T-helper 17 cell (primary cell): Measurements from ENCODE around the gene ERGIC1. TPM values are rescaled to one million over a fixed set of nuclear protein-coding genes. Genes with fewer than 3 reads are reported as not detected.
A peak's percentile ranks its signal among the peaks of the same experiment; 100 is the strongest.

Experiments
- ATAC-seq: fragments of 150-1000 bp; cut with Tn5 transposase; 2 replicates; pipeline ENCODE4 v1.10.0; 2021; ENCODE audit warnings: mild to moderate bottlenecking, moderate library complexity
- DNase-seq, 3 donors: peaks; one replicate each; pipeline versions ENCODE4 v3.0.0 to v3.0.0-alpha.2; 2020 to 2021
- H3K9me3 ChIP-seq: one replicate; pipeline ENCODE4 v1.7.0; 2013; ENCODE audit warnings: low read length, mild to moderate bottlenecking; ENCODE audit not compliant: control insufficient read depth, poor library complexity, severe bottlenecking
- H3K27ac Mint-ChIP-seq: one replicate; pipeline ENCODE4 v1.8.0; 2022; ENCODE audit warnings: mild to moderate bottlenecking, moderate library complexity, mixed read lengths
- H3K27me3 Mint-ChIP-seq: one replicate; pipeline ENCODE4 v1.8.0; 2022; ENCODE audit warnings: mixed read lengths
- H3K36me3 Mint-ChIP-seq: one replicate; pipeline ENCODE4 v1.8.0; 2022; ENCODE audit warnings: low read depth, mixed read lengths
- H3K4me1 Mint-ChIP-seq: one replicate; pipeline ENCODE4 v1.8.0; 2022; ENCODE audit warnings: mild to moderate bottlenecking, mixed read lengths
- H3K4me3 Mint-ChIP-seq: one replicate; pipeline ENCODE4 v1.8.0; 2022; ENCODE audit warnings: mild to moderate bottlenecking, moderate library complexity, mixed read lengths
- total RNA-seq, 4 donors: library from RNA in 2 of 4; stranded (reverse) in 2 of 4; gene quantifications; one replicate each; pipeline ENCODE4 v1.2.3 and lab custom pipeline; 2022 to 2026

Gene ERGIC1
- total RNA-seq, 2 donors from 2014 or later = 50.1 to 53.1 TPM

DNA sequence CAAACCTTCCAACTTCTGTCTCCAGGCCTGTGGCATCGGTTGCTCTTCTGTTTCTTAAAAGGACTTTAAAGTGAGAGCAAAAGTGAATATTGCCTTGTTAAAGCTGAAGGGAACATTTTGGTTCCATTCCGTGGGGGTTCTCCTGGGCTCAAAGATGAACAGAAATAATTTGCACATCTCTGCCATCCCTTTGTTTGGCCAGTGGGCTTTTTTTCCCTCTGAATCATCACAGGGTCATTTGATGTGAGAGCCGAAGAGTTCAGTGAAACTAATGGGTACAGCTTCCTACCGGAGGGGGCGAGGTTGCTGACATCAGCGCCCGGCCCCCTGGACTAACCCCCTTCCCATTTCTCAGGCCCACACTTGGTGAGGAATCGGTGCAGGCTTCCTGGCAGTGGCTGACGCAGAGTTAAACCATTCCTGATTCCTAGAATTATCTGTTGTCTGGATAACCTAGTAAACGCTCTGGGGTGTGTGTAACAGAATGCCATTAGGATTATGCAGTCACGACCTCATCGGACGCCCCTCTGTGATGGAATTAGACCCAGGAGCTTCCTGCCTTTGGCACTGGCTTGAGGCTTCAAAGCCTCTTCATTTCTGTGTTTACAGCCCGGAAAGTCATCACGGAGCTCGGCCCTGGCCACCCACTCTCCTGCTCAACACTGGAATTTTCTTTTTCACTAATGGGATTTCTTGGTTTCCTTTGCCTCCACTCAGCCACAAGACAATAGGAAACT is 63.6 kb downstream of the ERGIC1 start:
- no peak for DNase-seq
- H3K36me3 Mint-ChIP-seq = peaks cover 11% of the 10 kb centered on the region
- peaks cover 10% of the 10 kb centered on the region for H3K4me1 Mint-ChIP-seq
- H3K27ac Mint-ChIP-seq = peak overlapping the region; percentile 87
- ATAC-seq = peak; percentile 35
- peak overlapping the region; percentile 33 for H3K4me3 Mint-ChIP-seq
- H3K9me3 ChIP-seq = no peaks in the 10 kb centered on the region
- H3K27me3 Mint-ChIP-seq = no peaks in the 10 kb centered on the region

DNA sequence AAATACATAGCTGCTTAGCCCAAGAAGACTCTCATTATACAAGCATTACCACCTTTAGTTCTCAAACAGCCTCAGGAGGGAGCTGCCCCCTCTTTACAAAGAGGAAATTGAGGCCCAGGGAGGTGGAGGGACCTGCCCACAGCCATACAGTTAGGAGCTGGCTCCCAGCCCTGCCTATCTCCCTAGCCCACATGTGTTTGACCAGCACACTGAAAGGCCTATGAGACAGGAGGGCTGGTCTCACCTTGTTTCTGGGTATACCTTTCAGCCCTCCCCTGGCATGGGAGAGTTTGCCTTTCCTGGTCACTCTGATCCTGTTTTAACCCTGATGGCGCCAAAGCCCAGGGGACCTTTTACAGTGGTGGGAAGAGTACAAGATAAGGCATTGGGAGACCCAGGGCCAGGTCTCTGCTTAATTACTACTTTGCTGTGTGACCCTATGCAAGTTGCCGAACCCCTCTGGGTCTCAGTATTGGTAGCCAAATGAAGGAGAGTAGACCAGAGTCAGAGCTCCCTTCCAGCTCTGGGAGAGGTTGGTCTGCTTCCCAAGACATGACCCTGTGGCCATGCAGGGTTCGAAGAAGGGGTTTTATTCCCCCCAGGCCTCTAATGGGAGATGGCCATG is 64.3 kb downstream of the ERGIC1 start:
- no peaks in the 10 kb centered on the region for H3K9me3 ChIP-seq
- Mint-ChIP-seq H3K27me3 (no peaks in the 10 kb centered on the region), H3K4me3 (no peak overlapping the region), H3K36me3 (peaks cover 11% of the 10 kb centered on the region), H3K4me1 (peaks cover 10% of the 10 kb centered on the region), H3K27ac (peak overlapping the region; percentile 87)
- no peak for DNase-seq
- ATAC-seq = no peak

DNA sequence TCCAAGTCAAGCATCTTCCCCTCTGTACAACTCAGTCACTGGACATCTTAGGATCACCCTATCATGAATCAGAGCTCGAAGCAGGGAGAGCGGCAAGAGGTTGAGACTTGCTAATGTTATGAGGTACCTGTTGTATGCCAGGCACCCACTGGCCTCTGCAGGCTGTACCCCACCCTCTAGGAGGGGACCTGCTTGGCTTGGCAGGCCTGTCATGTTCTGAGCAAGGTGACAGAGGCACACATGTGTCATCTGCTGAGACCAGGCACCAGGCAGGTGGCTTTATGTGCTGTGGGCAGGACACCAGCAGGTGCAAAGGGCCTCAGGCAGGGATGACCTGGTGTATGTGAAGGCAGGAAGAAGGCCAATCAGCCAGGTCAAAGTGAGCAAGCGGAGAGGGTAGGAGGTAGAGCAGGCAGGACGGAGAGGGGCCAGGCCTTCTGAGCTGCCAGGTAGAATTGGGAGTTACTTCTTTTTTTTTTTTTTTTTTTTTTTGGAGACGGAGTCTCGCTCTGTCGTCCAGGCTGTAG is 64.9 kb downstream of the ERGIC1 start:
- Mint-ChIP-seq H3K27me3 (no peaks in the 10 kb centered on the region), H3K4me1 (peaks cover 12% of the 10 kb centered on the region), H3K36me3 (peaks cover 11% of the 10 kb centered on the region), H3K27ac (peak overlapping the region; percentile 87), H3K4me3 (no peak overlapping the region)
- H3K9me3 ChIP-seq = no peaks in the 10 kb centered on the region
- DNase-seq (no peak), ATAC-seq (no peak)

DNA sequence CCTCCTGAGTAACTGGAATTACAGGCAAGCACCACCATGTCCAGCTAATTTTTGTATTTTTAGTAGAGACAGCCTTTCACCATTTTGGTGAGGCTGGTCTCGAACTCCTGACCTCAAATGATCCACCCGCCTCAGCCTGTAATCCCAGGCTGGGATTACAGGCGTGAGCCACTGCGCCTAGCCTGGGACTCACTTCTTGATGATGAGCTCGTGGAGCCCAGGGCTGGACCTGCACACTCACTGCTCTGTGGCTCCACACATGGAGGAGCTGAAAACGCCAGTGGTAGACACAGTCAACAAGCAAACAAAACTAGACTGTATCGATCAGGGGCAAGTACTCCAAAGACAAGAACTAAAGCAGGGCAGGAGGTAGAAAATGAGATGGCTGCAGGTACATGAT is 65.4 kb downstream of the ERGIC1 start:
- Mint-ChIP-seq H3K27me3 (no peaks in the 10 kb centered on the region), H3K4me3 (no peak overlapping the region), H3K36me3 (peaks cover 13% of the 10 kb centered on the region), H3K4me1 (peaks cover 13% of the 10 kb centered on the region), H3K27ac (peak overlapping the region; percentile 87)
- no peak for ATAC-seq
- DNase-seq = no peak
- no peaks in the 10 kb centered on the region for H3K9me3 ChIP-seq

DNA sequence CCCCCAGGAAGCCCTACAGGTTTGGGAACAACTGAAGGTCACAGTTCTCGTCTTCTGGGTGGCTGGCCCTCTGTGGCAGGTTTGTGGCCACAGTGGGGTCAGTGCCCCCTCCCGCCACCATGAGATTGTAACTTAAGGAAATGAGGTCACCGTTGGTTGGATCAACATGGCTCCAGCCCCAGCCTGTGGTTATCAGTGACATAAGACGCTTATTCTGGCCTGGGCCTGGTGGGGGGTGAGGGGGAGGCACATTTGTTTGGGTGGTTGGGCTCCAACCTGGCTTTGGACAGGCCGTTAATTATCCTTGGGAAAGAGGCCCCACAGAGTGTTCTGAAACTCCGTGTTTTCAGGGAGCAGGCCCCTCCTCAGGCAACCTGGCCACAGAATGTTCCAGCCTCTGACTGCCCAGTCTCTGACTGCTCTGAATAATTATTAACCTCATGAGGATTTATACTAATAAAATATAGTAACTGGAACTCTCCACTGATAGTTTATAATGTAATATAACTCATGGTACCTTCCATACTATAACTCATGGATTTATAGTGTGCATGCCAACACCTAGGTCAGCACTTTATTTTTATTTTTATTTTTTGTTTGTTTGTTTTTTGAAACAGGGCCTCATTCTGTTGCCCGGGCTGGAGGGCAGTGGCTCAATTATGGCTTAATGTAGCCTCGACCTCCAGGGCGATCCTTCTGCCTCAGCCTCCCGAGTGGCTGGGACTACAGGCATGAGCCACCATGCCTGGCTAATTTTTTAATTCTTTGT is 67.1 kb downstream of the ERGIC1 start:
- DNase-seq (no peak), ATAC-seq (no peak)
- H3K27ac Mint-ChIP-seq = no peak overlapping the region
- no peaks in the 10 kb centered on the region for H3K9me3 ChIP-seq
- H3K27me3 Mint-ChIP-seq = no peaks in the 10 kb centered on the region
- H3K4me3 Mint-ChIP-seq = no peak overlapping the region
- peaks cover 8% of the 10 kb centered on the region for H3K4me1 Mint-ChIP-seq
- H3K36me3 Mint-ChIP-seq = peaks cover 10% of the 10 kb centered on the region

DNA sequence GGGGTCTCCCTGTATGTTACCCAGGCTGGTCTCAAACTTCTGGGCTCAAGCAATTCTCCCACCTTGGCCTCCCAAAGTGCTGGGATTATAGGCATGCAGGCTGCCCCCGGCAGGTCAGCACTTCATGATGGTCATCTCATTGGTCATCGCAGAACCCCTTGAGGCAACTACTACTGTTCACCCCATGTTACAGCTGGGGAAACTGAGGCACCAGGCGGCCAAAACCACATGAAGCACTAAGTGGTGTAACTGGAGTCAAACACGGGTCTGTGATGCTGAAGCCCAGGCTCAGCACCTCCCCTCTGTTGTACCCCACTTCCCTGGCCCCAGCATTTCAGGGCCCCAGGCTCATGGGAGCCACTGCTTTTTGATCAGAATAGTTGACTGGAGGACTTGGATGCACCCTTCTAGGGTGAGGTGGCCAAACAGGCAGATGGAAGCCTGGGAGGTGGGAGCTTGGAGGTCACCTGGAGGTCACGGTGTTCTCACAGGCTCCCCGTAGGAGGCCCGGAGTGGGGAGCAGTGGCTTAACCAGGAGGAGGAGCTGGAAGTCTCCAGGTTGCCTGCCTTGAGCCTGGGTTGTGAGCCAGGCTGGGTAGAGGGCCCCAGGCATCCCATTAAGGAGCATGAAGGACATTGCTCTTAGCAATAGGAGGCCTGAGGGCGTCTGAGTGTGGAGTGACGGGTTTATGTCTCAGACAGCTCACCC is 67.9 kb downstream of the ERGIC1 start:
- DNase-seq (no peak), ATAC-seq (no peak)
- no peak overlapping the region for H3K4me3 Mint-ChIP-seq
- H3K4me1 Mint-ChIP-seq = peaks cover 6% of the 10 kb centered on the region
- H3K27ac Mint-ChIP-seq = peak overlapping the region; percentile 34
- no peaks in the 10 kb centered on the region for H3K27me3 Mint-ChIP-seq
- H3K9me3 ChIP-seq = no peaks in the 10 kb centered on the region
- peaks cover 10% of the 10 kb centered on the region for H3K36me3 Mint-ChIP-seq

DNA sequence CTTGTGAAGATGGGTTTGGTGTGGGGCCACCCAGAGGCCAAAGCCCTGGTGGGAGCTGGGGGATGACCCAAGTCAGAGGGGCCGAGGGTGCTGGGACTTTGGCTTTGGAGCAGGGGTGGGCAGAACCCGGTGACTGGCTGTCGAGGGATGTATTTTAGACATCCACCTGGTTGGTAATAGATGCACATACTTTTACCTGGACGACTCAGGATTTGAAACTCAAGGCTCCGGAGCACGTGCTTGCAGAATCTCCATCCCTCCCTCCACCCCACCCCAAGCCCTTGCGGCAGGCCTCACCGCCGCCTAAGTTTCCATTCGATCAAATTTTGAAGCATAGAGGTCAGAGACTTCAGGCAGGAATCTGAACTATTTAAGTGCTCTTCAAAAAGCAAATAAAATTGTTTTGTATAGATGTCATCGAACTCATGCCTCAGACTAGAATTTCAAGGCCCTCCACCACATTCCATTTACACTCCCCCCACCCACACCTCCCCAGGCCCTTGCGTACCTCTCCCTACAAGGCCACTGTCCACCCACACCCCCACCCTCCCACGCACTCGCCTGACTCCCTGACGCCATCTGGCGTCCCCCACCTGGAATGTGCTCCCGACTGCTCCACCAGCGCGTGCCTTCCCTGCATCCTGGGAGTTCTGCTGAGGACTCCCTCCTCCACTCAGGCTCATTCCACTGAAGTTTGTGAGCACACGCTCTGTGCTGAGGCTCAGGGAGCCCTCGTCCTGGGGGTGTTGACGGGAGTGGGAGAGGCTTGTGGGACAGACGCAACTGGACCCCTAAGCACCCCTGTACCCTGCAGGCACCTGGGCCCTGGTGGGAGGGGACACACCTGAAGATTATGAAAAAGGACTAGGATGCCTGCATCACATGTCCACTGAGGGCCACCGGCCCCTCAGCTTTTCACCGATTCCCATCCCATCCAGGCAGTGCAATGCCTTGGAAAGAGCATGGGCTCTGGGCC is 68.7 kb downstream of the ERGIC1 start:
- Mint-ChIP-seq H3K4me1 (peaks cover 6% of the 10 kb centered on the region), H3K4me3 (no peak overlapping the region), H3K27me3 (no peaks in the 10 kb centered on the region), H3K27ac (peak overlapping the region; percentile 34), H3K36me3 (peaks cover 10% of the 10 kb centered on the region)
- no peaks in the 10 kb centered on the region for H3K9me3 ChIP-seq
- ATAC-seq = no peak
- no peak for DNase-seq

DNA sequence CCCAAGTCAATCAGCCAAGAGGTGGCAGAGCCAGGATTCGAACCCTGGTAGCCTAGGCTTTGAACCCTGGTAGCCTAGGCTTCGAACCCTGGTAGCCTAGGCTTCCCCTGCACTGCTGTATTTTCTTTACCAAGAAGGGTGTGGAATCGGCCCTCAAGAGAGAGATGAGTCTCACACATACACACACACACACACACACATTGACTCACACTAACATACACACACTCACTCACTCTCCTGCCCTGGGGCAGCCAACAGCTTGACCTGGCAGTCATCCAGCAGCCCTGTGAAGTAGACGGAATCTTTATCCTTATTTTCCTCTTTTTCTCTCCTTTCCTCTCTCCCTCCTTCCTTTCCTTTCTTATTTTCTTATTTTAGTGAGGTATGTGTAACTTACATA is 69.7 kb downstream of the ERGIC1 start:
- peaks cover 9% of the 10 kb centered on the region for H3K36me3 Mint-ChIP-seq
- H3K9me3 ChIP-seq = no peaks in the 10 kb centered on the region
- ATAC-seq = no peak
- H3K4me1 Mint-ChIP-seq = peaks cover 4% of the 10 kb centered on the region
- H3K4me3 Mint-ChIP-seq = peak overlapping the region; percentile 80
- no peak overlapping the region for H3K27ac Mint-ChIP-seq
- no peaks in the 10 kb centered on the region for H3K27me3 Mint-ChIP-seq
- no peak for DNase-seq

DNA sequence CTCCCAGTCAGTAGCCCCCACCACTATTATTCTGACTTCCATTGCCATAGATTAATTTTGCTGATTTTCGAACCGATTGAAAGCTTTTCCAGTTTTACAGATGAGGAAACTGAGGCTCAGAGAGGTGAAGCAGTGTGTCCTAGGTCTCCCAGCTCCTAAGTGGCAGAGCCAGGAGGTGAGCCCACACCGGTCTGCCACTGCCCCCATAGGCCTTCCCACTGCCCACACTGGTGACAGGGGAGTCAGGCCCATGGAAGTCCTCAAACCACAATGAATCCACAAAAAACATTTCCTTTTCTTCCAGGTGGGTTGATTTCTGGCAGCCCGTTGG is 70.2 kb downstream of the ERGIC1 start:
- H3K4me3 Mint-ChIP-seq = no peak overlapping the region
- H3K27me3 Mint-ChIP-seq = no peaks in the 10 kb centered on the region
- DNase-seq (no peak), ATAC-seq (no peak)
- H3K36me3 Mint-ChIP-seq = peaks cover 6% of the 10 kb centered on the region
- peaks cover 4% of the 10 kb centered on the region for H3K4me1 Mint-ChIP-seq
- H3K27ac Mint-ChIP-seq = peak overlapping the region; percentile 6
- H3K9me3 ChIP-seq = no peaks in the 10 kb centered on the region

DNA sequence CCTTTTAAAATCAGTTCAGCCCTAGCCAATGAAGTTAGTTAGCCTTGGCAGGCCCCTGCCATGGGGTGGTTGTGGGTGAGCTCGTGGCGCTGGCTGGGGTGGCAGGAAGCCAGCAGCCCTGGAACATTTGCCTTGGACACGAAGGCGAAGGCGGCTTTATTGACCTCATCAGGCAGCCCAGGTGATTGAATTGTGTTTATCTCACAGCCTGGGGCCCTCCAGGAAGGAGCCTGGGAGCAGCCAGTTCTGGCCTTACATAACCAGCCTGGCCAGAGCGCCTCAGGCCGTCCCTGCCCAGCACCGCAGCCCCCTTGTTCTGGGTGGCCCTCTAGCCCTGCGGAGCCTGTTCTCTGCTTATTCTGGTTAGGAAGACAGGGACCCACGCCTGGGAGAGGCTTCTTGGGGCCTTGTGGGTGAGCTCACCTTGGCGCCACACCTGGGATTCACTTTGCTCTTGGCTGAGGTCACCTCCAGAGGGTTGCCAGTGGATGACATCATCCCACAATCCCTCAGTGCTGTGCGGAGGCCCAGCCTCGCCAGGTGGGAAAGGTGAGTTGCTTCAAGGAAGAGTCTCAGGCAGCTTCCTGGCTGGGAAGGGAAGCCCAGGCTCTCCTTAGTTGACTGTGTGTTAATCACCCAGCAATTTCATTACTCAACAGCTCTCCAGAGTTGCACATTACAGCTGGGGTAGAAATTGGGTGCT is 70.7 kb downstream of the ERGIC1 start:
- peak overlapping the region; percentile 60 for H3K27ac Mint-ChIP-seq
- no peak for ATAC-seq

DNA sequence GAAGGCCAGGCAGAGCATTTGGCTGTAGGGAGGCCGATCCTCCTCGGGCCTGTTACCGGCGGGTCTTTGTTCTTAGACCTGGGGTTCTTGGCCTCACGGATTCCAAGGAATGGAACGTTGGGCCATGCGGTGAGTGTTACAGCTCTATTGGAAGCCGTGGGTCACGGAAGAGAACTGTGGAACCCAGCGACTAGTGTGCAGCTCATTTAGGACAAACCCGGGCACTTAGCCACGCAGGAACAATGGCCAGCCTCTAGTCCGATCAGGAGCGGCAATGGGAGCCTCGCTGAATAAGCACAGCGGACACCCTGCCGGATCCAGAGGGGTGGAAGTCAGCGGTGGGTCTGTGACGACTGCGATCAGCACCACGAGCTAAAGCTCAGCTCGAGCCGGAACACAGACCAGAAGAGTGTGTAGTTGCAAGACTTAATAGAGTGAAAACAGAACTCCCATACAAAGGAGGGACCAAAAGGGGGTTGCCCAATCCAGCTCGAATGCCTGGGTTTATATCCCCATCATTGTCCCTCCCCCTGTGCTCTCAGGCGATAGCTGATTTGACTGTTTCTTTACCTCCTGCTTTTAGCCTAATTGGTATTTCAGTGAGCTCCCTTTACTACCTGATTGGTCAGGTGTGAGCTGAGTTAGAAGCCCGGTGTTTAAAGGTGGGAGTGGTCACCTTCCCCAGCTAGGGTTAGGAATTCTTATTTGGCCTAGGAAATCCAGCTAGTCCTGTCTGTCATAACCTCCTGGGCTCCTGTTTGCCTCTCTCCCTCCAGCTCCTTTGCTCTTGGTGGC is 71.5 kb downstream of the ERGIC1 start:
- ATAC-seq = no peak

More for the DNA sequence above, 70.7 kb downstream of the ERGIC1 start:
- no peak for DNase-seq
- Mint-ChIP-seq H3K4me1 (peaks cover 7% of the 10 kb centered on the region), H3K4me3 (no peak overlapping the region), H3K27me3 (no peaks in the 10 kb centered on the region), H3K36me3 (peaks cover 7% of the 10 kb centered on the region)
- no peaks in the 10 kb centered on the region for H3K9me3 ChIP-seq

More for the DNA sequence above, 71.5 kb downstream of the ERGIC1 start:
- no peak for DNase-seq
- Mint-ChIP-seq H3K27ac (peak overlapping the region; percentile 60), H3K4me3 (no peak overlapping the region), H3K36me3 (peaks cover 7% of the 10 kb centered on the region), H3K27me3 (no peaks in the 10 kb centered on the region), H3K4me1 (peaks cover 9% of the 10 kb centered on the region)
- H3K9me3 ChIP-seq = no peaks in the 10 kb centered on the region
